NCI-H510A (cell line): ENCODE results near the gene MDH1B.
"Not testable (repeated sequence)": the region's sequence is repeated elsewhere in the genome, so short reads cannot be mapped to it uniquely, and the experiment has no call there.

ENCODE experiments used
- DNase-seq: peaks from one replicate; lab custom pipeline; 2025; lab: John Stamatoyannopoulos, UW

The MDH1B gene

GRCh38 chr2:206765242-206766056, at the start of gene MDH1B, which contains the start of gene FASTKD2:
TSS of gene MDH1B (minus strand) at chr2:206765328. CDS start at chr2:206765271, 57 bp downstream.
TSS of gene FASTKD2 (plus strand) at chr2:206765606. CDS start at chr2:206766694, 1,088 bp downstream.
- peak; percentile 67 for DNase-seq

DNA sequence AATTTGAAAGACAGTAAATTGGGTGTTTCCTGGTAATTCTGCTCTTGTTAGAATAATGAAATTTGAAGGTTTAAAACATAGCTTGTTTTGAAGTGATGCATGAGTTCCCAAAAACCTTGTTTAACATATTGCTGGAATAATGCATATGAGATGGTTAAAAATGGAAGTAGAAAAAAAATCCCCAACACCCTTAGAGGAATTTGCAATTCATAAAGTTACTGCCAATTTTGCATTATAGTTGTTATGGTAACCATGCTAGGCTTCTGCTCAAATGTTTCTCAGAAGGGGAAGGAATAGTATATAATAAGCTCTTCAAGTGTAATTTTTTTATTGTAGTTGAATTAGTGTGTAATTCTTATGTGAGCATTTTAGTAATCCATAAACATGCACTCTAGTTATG, 49.4 kb upstream of the MDH1B start:
- no peak for DNase-seq

- DNase-seq = not testable (repeated sequence)
These were observed 47.3 kb upstream of the MDH1B start for GRCh38 chr2:206812471-206812870.

GRCh38 chr2:206807624-206808023, 42.5 kb upstream of the MDH1B start:
- DNase-seq = not testable (repeated sequence)

DNA sequence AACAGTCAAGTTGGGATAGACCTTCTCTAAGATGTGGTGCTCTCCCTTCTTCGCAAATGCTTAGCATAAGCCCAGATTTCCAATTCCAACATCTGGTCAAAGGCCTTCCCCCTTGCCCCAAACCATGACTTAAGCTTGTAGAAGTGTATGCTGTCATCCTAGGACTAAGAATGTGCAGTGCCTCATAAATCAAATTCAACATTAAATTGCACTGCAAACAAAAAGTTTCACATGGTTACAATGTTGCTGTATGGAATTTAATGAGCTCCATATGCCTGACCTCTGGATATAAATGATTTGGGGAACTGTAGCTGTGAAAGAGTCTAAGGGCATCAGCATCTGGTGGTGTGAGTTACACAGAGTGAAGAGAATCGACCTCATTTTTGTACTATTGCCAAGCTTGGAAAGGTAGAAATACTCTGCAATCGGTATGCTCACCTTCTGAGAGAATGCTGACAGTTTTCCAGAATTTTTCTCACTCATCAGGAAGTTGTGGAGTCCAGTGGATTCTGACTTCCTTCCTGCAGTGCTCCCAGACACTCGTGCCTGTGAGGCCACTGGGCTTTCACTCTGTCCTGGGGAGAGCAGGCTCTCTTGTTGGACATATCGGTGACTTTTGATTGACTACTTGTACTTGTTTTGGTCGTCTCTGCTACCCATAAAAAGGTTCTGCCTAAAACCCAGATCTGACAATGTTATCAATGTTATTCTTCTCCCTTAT, 40.9 kb upstream of the MDH1B start:
- DNase-seq = no peak

GRCh38 chr2:206804326-206804725, 39.2 kb upstream of the MDH1B start:
- DNase-seq = no peak

DNA sequence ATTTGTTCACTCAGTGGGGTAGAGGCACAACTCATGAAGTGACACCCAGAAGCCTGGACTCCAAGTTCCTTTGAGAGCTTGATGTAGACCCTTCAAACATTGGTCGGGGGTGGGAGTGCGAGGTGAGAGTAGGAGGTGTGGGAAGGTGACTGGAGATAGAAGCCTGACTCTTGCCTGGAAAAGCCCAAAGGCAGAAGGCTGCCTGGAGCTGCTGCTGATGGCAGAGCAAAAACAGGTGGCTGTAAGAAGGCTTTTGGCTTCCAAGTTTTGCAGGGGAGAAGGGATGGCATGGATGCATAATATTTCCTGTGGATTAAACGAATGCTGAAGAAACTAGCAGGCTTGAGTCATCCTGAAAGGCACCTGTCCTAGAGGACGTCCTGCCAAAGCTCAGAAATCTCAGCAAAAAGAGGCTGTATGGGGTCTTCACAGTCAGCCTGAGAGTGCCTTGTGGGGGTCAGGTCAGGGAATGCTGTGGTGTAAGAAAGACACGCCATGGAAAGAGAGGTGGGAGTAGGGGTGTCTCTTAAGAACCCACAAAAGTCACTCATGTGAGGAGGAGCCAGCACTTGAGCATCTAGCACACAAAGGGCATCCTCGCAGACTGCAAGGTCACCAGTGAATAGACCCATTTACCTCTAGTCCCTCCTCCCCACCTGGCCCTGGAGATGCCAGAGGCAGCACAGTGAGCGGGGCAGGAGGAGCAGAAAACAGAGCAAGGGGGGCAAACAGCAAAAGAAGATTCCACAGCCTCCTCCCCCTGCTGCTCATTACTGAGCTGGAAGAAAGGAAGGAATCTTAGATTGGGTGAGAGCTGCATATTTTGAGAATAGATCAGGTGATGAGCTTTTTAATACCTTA, 37.8 kb upstream of the MDH1B start:
- no peak for DNase-seq

- DNase-seq = no peak
These were observed 36.5 kb upstream of the MDH1B start for GRCh38 chr2:206801418-206802189.

DNA sequence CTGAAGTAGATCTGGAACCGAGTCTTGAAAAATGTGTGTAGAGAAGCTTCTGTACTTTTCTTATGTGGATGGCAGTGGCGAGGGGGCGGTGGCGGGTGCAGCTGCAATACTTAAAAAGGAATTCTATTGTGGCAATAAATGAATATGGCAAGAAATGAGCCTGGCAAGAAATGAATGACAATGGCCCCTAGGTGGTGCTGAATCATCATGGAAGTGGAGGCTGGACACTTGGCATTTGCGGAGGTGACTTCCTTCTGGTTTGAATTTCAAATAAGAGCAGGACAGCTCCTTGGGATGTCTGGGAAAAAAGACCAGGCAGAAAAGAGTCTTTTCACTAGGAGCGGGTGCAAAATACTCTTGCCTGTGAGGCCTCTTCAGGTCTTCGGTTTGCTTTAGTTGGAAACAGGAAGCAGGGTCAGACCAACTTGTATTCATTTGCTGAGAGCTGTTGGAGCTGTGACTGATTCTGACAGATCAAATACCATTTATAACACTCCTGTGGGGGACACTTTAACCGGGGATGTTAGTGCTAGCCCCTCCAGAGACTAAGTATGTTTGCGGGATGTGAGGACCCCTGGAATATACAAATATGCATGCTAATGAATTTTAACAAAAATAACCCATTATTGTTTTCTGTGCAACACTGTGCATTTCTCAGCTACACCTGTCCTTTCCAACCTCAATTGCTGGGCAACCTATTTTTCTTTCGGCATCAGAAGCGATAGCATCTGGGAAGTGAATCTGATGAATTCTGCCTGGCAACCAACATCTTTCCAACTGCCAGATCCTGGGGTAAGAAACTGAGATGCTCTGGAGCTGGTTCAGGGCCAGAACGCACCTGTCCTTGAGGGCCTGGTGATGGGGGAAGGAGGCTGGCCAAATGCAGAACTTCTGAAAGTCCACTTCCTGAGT, 35.6 kb upstream of the MDH1B start:
- DNase-seq = no peak

DNA sequence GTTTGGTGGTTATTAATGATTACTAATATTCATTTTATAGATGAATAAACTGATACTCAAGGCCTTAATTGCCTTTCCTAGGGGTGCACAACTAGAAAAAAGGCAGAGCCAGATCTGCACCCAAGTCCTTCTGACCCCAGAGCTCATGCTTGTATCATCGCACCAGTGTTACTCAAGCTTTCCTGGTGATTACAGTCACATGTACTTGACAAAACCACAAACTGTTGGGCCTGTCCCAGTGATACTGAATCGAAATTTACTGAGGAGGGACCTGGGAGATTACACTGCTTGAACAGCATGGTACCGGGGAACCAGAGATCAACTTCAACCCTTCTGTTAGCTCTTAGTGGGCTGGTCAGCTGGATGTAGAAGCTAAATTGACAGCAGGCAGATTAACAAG, 34.0 kb upstream of the MDH1B start:
- DNase-seq = no peak

GRCh38 chr2:206798000-206798399, 32.9 kb upstream of the MDH1B start:
- no peak for DNase-seq

DNA sequence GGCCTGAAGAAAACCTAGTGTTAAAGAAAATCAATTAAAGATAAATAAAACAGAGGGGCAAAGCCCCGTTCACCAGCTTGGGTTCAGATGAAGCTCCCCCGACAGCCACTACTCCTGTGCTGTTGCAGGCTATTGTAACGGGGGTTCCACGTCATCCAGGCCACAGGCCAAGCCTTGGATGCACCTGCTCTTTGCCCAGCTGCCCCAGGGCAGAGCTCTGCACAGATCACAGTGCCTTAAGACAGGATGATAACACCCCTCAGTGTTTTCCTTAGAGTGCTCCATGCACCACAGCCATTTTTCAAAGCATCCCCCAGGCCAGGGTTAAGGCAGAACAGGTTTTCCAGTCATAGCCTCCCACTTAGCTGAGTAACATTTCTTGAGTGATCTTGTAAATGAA, 32.2 kb upstream of the MDH1B start:
- no peak for DNase-seq

GRCh38 chr2:206792645-206793044, 27.5 kb upstream of the MDH1B start:
- DNase-seq = no peak

GRCh38 chr2:206790311-206790935, 25.3 kb upstream of the MDH1B start:
- DNase-seq = no peak

- no peak for DNase-seq
These were observed 19.6 kb upstream of the MDH1B start for GRCh38 chr2:206784559-206785353.

GRCh38 chr2:206783718-206784117, 18.6 kb upstream of the MDH1B start:
- DNase-seq = no peak

DNA sequence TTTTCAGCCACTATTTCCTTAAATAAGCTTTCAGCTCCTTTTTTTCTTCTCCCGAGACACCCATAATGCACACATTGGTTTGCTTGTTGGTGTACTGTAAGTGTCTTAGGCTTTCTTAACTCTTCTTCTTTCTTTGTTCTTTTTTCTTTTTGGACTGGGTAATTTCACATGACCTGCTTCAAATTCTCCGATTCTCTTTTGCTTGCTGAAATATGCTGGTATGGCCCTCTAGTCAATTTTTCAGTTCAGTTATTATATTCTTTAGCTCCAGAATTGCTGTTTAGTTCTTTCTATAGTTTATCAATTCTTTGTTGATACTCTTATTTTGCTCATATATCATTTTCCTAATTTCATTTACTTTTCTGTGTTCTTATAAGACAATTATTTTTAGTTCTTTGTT, 15.5 kb upstream of the MDH1B start:
- DNase-seq = no peak

DNA sequence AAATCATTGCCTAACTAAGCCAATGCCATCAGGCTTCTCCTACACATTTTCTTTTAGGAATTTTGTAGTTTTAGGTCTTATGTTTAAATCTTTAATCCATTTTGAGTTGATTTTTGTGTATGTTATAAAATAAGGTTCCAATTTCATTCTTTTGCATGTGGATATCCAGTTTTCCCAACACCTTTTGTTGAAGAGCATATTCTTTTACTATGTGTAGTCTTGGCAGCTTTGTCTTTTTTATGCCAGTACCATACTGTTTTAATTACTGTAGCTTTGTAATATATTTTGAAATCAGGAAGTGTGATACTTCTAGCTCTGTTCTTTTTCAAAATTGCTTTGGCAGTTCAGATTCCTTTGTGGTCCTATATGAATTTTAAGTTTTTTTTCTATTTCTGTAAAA, 11.3 kb upstream of the MDH1B start:
- DNase-seq = no peak

- no peak for DNase-seq
These were observed 9.7 kb upstream of the MDH1B start for GRCh38 chr2:206774871-206775270.
